Spleen (tissue), 11 donors: ENCODE results near the gene BGLAP. TPM values are rescaled to one million over a fixed set of nuclear protein-coding genes. Genes with fewer than 3 reads are reported as not detected.

Experiments used
- DNase-seq: peaks from one replicate; pipeline ENCODE4 v3.0.0-alpha.2; 2020
- H3K27ac ChIP-seq, 8 donors: fragments of 200-600 bp; sonication (generic) in 7 of 8; 1 replicate in 4 of 8; 2 replicates in 4 of 8; pipeline versions ENCODE4 v1.5.0 to v1.8.0; 2016 to 2021; ENCODE audit warnings: inconsistent platforms in 4 of 8, mild to moderate bottlenecking in 4 of 8, moderate library complexity in 1 of 8
- H3K27me3 ChIP-seq, 7 donors: fragments of 200-600 bp; sonication (generic) in 6 of 7; replicated peaks in 1 of 7; 1 replicate in 4 of 7; 2 replicates in 3 of 7; pipeline versions ENCODE4 v1.5.0 to v1.8.0; 2016 to 2021; ENCODE audit warnings: inconsistent platforms in 3 of 7, mild to moderate bottlenecking in 1 of 7
- H3K36me3 ChIP-seq, 6 donors: fragments of 200-600 bp; sonication (generic) in 5 of 6; 1 replicate in 4 of 6; 2 replicates in 2 of 6; pipeline versions ENCODE4 v1.5.0 to v1.8.0; 2016 to 2021; ENCODE audit warnings: inconsistent platforms in 2 of 6
- H3K4me1 ChIP-seq, 6 donors: fragments of 200-600 bp; sonication (generic) in 5 of 6; 1 replicate in 3 of 6; 2 replicates in 3 of 6; pipeline versions ENCODE4 v1.5.0 to v1.8.0; 2016 to 2021; ENCODE audit warnings: inconsistent platforms in 3 of 6
- H3K4me3 ChIP-seq, 8 donors: fragments of 200-600 bp; sonication (generic) in 7 of 8; 1 replicate in 4 of 8; 2 replicates in 4 of 8; pipeline versions ENCODE4 v1.5.0 to v1.8.0; 2016 to 2021; ENCODE audit warnings: inconsistent platforms in 4 of 8, mild to moderate bottlenecking in 4 of 8, moderate library complexity in 2 of 8
- H3K9me3 ChIP-seq, 8 donors: fragments of 200-600 bp; sonication (generic) in 7 of 8; 1 replicate in 4 of 8; 2 replicates in 4 of 8; pipeline versions ENCODE4 v1.5.0 to v1.8.0; 2016 to 2021; ENCODE audit warnings: inconsistent platforms in 4 of 8
- CTCF ChIP-seq, 11 experiments: fragments of 200-600 bp in 7 of 11; fragments of 450-650 bp in 4 of 11; sonication (generic) in 4 of 11; IDR thresholded peaks in 8 of 11; conservative IDR thresholded peaks in 3 of 11; 1 replicate in 7 of 11; 2 replicates in 4 of 11; pipeline versions ENCODE4 v1.4.0 to v1.8.0; 2016 to 2021; ENCODE audit warnings: antibody characterized with exemption in 11 of 11, inconsistent platforms in 4 of 11, mild to moderate bottlenecking in 1 of 11
- POLR2A ChIP-seq, 3 donors: fragments of 450-650 bp; IDR thresholded peaks; one replicate each; pipeline ENCODE4 v1.5.1; 2017; ENCODE audit warnings: antibody characterized with exemption in 3 of 3, mild to moderate bottlenecking in 1 of 3
- POLR2AphosphoS5 ChIP-seq, 3 donors: sonication (generic); formaldehyde crosslinking; IDR thresholded peaks; one replicate each; pipeline ENCODE4 v1.5.1; 2017; ENCODE audit warnings: antibody characterized with exemption in 3 of 3
- WGBS, 5 donors: extraction: QIAGEN DNeasy Blood & Tissue Kit in 3 of 5; methylation state at CpG; one replicate each; pipeline versions ENCODE4 v1.1.5 to v1.1.7; 2013 to 2018; 5-methylcytosine and 5-hydroxymethylcytosine counted together
- intact Hi-C: fragments of 100-400 bp; cut with DNase I; formaldehyde crosslinking; loops from one replicate; pipeline ENCODE4 v1.15.0; 2023; ENCODE audit warnings: low total_unique reads
- polyA plus RNA-seq, 3 donors: library from polyadenylated mRNA; stranded (reverse); fragments of 200-250 nt; gene quantifications; one replicate each; pipeline ENCODE4 v1.2.1, GENCODE V29; 2013
- total RNA-seq, 7 donors: library from RNA; depleted of rRNA in 3 of 7; stranded (reverse); fragments of >200 nt in 3 of 7; fragmentation: NEBNext Ultra II Directional in 4 of 7; extraction: Animal tissue kit (Norgen Biotek cat#: 25700) in 4 of 7; gene quantifications; one replicate each; pipeline versions ENCODE4 v1.1.0 to v1.2.1, GENCODE V29; 2016 to 2021
- donor health status: healthy with polysubstance abuse.
- donor health status: DM: no; HTN: no; CAD: no; lungs with moderate emphysema.
- donor health status: DM: no; HTN: no; CAD: no.
- donor health status: Bipolar disorder and iron deficiency.
- donor health status: healthy.
- donor health status: DM: no; HTN: no; CAD: no.
- donor health status: DM: yes; HTN: yes; CAD: no.

BGLAP gene
- total and polyA plus RNA-seq, 10 donors, result 1.7 to 6.0 (median 2.4) TPM

DNA sequence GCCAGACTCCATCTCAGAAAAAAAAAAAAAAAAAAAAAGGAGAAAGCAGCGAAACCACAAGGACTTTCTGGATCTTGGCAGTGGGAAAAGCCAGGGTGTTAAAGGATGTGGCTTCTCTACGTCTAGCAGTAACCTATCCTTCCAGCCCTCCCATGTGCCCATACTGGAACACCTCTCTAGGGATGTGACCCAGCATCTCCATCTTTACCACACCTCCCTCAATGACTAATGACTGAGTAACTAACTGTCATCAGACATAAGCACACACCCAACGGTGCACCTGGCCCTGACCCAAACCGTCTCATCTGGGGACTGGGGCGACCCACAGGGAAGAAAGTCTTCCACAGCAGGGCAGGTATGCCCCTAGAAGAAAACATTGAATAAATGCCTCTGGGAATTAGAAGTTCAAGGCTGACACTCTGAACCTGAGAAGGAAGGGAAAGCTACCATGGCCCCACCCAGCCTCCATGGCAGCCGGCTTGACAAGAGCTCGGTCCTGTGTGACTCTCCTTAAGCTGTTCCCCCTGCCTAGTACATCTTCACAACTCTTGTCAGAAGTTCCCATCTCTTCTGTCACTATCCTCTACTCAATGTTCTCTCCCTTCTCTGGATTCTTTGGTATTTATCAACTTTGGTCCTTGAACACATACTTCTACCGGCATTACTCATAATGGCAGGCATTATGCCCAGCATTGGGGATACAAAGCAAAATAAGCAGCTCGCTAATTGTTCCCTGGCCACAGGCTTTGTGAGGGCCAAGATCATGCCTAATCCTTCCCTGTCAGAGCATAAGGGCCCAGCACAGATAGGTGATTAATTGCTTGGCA is 20.7 kb downstream of the BGLAP start:
- no peak overlapping the region for H3K27ac ChIP-seq
- 89 to 96% (median 91%) methylated on average over 9 of the region's 9 CpGs for WGBS, 5 donors
- no peaks in the 10 kb centered on the region for H3K9me3 ChIP-seq
- DNase-seq, result no peak
- TF ChIP-seq POLR2A (IDR thresholded peaks at IDR 0.05), result no peak
- TF ChIP-seq POLR2AphosphoS5 (IDR thresholded peaks at IDR 0.05), result no peak
- TF ChIP-seq CTCF (IDR thresholded peaks at IDR 0.05 in 8 of 11, conservative IDR thresholded peaks at IDR 0.05 in 3 of 11), result no peak
- no peaks in the 10 kb centered on the region for H3K27me3 ChIP-seq
- intact Hi-C loops, result no loop called here
- peaks cover 7 to 100% (median 97%) of the 10 kb centered on the region in 6 donors for H3K36me3 ChIP-seq
- H3K4me1 ChIP-seq, result peaks cover 0 to 27% (median 2%) of the 10 kb centered on the region in 6 donors
- H3K4me3 ChIP-seq, result no peak overlapping the region

GRCh38 chr1:156263288-156263655 is 21.3 kb downstream of the BGLAP start:
- no peak for DNase-seq
- TF ChIP-seq CTCF (IDR thresholded peaks at IDR 0.05 in 8 of 11, conservative IDR thresholded peaks at IDR 0.05 in 3 of 11) (no peak), POLR2AphosphoS5 (IDR thresholded peaks at IDR 0.05) (no peak), POLR2A (IDR thresholded peaks at IDR 0.05) (no peak)
- H3K4me1 ChIP-seq, result peaks cover 0 to 27% (median 2%) of the 10 kb centered on the region in 6 donors
- no peak overlapping the region for H3K27ac ChIP-seq
- no peaks in the 10 kb centered on the region for H3K9me3 ChIP-seq
- H3K4me3 ChIP-seq, result no peak overlapping the region
- 85 to 96% (median 88%) methylated on average over 9 of the region's 9 CpGs for WGBS, 5 donors
- intact Hi-C loops, result no loop called here
- H3K36me3 ChIP-seq, result peaks cover 7 to 100% (median 97%) of the 10 kb centered on the region in 6 donors
- H3K27me3 ChIP-seq, result no peaks in the 10 kb centered on the region

- peaks cover 2 to 100% (median 97%) of the 10 kb centered on the region in 6 donors for H3K36me3 ChIP-seq
- no peak for DNase-seq
- no peaks in the 10 kb centered on the region for H3K9me3 ChIP-seq
- WGBS, 5 donors, result 89 to 98% (median 94%) methylated on average over 13 of the region's 13 CpGs
- intact Hi-C loops, result no loop called here
- H3K27me3 ChIP-seq, result no peaks in the 10 kb centered on the region
- H3K4me1 ChIP-seq, result peaks cover 0 to 4% (median 0%) of the 10 kb centered on the region in 6 donors
- H3K27ac ChIP-seq, result no peak overlapping the region
- H3K4me3 ChIP-seq, result no peak overlapping the region
- no peak for TF ChIP-seq POLR2A (IDR thresholded peaks at IDR 0.05)
- TF ChIP-seq POLR2AphosphoS5 (IDR thresholded peaks at IDR 0.05), result no peak
- no peak for TF ChIP-seq CTCF (IDR thresholded peaks at IDR 0.05 in 8 of 11, conservative IDR thresholded peaks at IDR 0.05 in 3 of 11)
These were observed 24.1 kb downstream of the BGLAP start for GRCh38 chr1:156266051-156266450.

DNA sequence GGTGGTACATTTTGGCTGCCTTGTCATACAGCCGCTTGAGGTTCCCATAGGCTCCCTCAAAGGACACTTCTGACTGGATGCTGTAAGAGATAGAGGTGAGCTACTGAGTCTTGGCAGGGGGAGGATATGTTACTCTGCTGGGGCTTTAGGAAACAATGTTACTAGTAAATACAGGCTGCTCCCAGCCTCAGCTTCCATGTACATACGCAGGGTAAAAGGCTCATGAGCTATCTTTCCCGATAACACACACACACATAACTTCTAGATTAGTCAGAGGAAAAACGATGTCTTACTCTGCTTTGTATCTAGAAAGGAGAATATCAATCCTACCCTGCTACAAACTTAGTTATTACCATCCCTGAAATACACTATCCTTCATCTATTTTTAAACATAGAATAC is 26.4 kb downstream of the BGLAP start:
- TF ChIP-seq POLR2A (IDR thresholded peaks at IDR 0.05), result no peak
- TF ChIP-seq CTCF (IDR thresholded peaks at IDR 0.05 in 8 of 11, conservative IDR thresholded peaks at IDR 0.05 in 3 of 11), result no peak
- TF ChIP-seq POLR2AphosphoS5 (IDR thresholded peaks at IDR 0.05), result no peak
- Histone ChIP-seq H3K27ac (no peak overlapping the region), H3K9me3 (no peaks in the 10 kb centered on the region), H3K4me1 (no peaks in the 10 kb centered on the region), H3K4me3 (no peak overlapping the region), H3K36me3 (peaks cover 2 to 100% (median 96%) of the 10 kb centered on the region in 6 donors), H3K27me3 (no peaks in the 10 kb centered on the region)
- WGBS, 5 donors, result 92 to 98% (median 96%) methylated on average over 4 of the region's 4 CpGs
- intact Hi-C loops, result no loop called here
- DNase-seq, result no peak
